A549 (cell line): ENCODE results near the gene INPP4B.

Experiments used
- CEBPB ChIP-seq, 2 experiments: fragments of >200 bp in 1 of 2; sonication (Bioruptor Twin) in 1 of 2; formaldehyde crosslinking in 1 of 2; IDR thresholded peaks; 2 replicates each; pipeline ENCODE4 v1.6.1; 2012 to 2016
- EP300 ChIP-seq, 2 experiments: fragments of >200 bp; sonication (Bioruptor Twin); formaldehyde crosslinking; IDR thresholded peaks; 2 replicates in 1 of 2; 3 replicates in 1 of 2; pipeline ENCODE4 v1.6.1; 2016 to 2017
- ESRRA ChIP-seq: fragments of 150-350 bp; IDR thresholded peaks from 2 replicates; pipeline ENCODE4 v1.6.1; 2014; ENCODE audit warnings: mild to moderate bottlenecking, low read length, borderline replicate concordance
- JUN ChIP-seq, 2 experiments: fragments of >200 bp; sonication (Bioruptor Twin); formaldehyde crosslinking; IDR thresholded peaks; 2 replicates in 1 of 2; 3 replicates in 1 of 2; pipeline ENCODE4 v1.6.1; 2016 to 2017
- MAX ChIP-seq: IDR thresholded peaks from 2 replicates; pipeline ENCODE4 v1.6.1; 2012
- PBX3 ChIP-seq: IDR thresholded peaks from 2 replicates; pipeline ENCODE4 v1.6.1; 2012
- POLR2A ChIP-seq: IDR thresholded peaks from 2 replicates; pipeline ENCODE4 v1.6.1; 2012; ENCODE audit warnings: mild to moderate bottlenecking, low read length
- POLR2AphosphoS2 ChIP-seq: conservative IDR thresholded peaks from 2 replicates; pipeline ENCODE4 v1.6.1; 2012; ENCODE audit warnings: low read length, improper control_type of control experiment, inconsistent platforms
- TF ChIP-seq, protein P1 (sequence below): fragments of >200 bp; sonication (Bioruptor Twin); formaldehyde crosslinking; IDR thresholded peaks from 3 replicates; pipeline ENCODE4 v1.5.1; 2016
- TF ChIP-seq, protein P2 (sequence below): fragments of 450-650 bp; IDR thresholded peaks from 2 replicates; pipeline ENCODE4 v1.6.1; 2014; ENCODE audit warnings: antibody characterized with exemption

DNA sequence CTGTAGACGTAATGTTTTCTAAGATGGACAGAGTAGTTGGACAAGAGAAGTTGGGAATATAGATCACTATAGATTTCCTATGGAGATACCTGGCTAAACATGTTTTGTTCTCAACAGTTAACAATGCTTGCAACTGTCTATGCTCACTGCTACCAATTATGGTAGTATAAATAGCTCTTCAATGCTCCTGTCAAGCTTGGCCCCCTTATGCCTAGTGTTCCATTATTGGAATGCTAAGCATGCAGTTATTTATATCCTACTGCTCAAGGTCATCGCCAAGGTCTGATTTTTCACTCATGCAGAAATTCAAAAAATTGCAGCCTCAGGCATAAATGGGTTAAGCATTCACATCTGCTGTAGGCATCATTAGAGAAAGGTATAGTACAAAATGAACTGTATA lies 690.8 kb downstream of the INPP4B start:
- TF ChIP-seq, protein P1, sequence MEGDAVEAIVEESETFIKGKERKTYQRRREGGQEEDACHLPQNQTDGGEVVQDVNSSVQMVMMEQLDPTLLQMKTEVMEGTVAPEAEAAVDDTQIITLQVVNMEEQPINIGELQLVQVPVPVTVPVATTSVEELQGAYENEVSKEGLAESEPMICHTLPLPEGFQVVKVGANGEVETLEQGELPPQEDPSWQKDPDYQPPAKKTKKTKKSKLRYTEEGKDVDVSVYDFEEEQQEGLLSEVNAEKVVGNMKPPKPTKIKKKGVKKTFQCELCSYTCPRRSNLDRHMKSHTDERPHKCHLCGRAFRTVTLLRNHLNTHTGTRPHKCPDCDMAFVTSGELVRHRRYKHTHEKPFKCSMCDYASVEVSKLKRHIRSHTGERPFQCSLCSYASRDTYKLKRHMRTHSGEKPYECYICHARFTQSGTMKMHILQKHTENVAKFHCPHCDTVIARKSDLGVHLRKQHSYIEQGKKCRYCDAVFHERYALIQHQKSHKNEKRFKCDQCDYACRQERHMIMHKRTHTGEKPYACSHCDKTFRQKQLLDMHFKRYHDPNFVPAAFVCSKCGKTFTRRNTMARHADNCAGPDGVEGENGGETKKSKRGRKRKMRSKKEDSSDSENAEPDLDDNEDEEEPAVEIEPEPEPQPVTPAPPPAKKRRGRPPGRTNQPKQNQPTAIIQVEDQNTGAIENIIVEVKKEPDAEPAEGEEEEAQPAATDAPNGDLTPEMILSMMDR: no peak
- TF ChIP-seq PBX3 (no peak), ESRRA (no peak), POLR2A (no peak), JUN (IDR thresholded peaks at IDR 0.05) (no peak), CEBPB (IDR thresholded peaks at IDR 0.05) (no peak), EP300 (IDR thresholded peaks at IDR 0.05) (no peak), MAX (no peak), POLR2AphosphoS2 (no peak)
- TF ChIP-seq, protein P2, sequence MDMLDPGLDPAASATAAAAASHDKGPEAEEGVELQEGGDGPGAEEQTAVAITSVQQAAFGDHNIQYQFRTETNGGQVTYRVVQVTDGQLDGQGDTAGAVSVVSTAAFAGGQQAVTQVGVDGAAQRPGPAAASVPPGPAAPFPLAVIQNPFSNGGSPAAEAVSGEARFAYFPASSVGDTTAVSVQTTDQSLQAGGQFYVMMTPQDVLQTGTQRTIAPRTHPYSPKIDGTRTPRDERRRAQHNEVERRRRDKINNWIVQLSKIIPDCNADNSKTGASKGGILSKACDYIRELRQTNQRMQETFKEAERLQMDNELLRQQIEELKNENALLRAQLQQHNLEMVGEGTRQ: no peak
